Activated CD4-positive, alpha-beta T cell treated with anti-CD3 and anti-CD28 coated beads, Interleukin-2, amount 10 ng/mL, durations not matched to agents 24 days and 14 days (primary cell): Measurements from ENCODE around the gene CREBZF. TPM values are rescaled to one million over a fixed set of nuclear protein-coding genes. Genes with fewer than 3 reads are reported as not detected.
A peak's percentile ranks its signal among the peaks of the same experiment; 100 is the strongest.
"Not testable (repeated sequence)": the region's sequence is repeated elsewhere in the genome, so short reads cannot be mapped to it uniquely, and the experiment has no call there.

Source experiments
- DNase-seq: peaks from one replicate; pipeline ENCODE4 v3.0.0; 2022
- H3K27ac Mint-ChIP-seq: one replicate; pipeline ENCODE4 v1.8.0; 2022; ENCODE audit warnings: mild to moderate bottlenecking, mixed read lengths
- H3K27me3 Mint-ChIP-seq: one replicate; pipeline ENCODE4 v1.8.0; 2022; ENCODE audit warnings: mixed read lengths
- H3K36me3 Mint-ChIP-seq: one replicate; pipeline ENCODE4 v1.8.0; 2022; ENCODE audit warnings: low read depth, mild to moderate bottlenecking, mixed read lengths
- H3K4me1 Mint-ChIP-seq: one replicate; pipeline ENCODE4 v1.8.0; 2021; ENCODE audit warnings: mixed read lengths
- H3K4me3 Mint-ChIP-seq: one replicate; pipeline ENCODE4 v1.8.0; 2022; ENCODE audit warnings: mild to moderate bottlenecking, moderate library complexity, mixed read lengths
- H3K9me3 Mint-ChIP-seq: one replicate; pipeline ENCODE4 v1.8.0; 2021; ENCODE audit warnings: mixed read lengths
- intact Hi-C: fragments of 100-400 bp; cut with micrococcal nuclease; formaldehyde crosslinking; loops from one replicate; pipeline ENCODE4 v1.15.1; 2023
- total RNA-seq: library from RNA; stranded (reverse); gene quantifications from 2 replicates; pipeline ENCODE4 v1.2.3, GENCODE V29; 2022

The CREBZF gene
- total RNA-seq, 1 donor from 2014 or later, result 54.5 TPM

DNA sequence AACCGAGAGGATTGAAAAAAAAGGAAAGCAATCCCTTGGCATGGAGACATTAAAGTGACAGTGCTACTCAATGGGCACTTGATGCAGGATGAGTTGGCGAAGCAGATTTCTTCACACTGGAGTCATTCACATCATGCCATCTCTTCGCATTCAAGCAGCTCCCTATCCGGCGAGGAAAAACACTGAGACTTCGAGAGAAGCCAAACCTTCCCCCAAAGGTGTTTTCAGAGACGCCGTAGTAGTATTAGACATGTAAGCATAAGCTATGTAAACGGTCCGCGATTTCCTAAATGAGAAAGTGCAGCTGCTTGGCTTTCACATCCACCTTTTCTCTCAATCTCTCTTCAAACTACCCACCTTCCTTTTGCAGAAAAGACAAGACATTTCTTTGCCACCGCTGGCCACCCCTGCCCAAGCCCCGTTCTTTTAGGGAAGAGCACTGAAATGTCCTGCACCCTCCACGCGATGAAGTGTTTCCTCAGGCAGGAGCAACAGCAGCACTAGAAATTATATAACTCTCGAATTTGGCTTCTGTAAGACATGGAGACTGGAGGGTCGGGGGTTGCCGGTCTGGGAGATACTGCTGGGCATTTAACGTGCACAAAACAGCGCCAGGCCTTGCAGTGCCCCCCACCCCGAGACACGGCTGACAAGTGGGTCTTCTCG, 37.5 kb downstream of the CREBZF start, which contains the start of gene DLG2:
Gene DLG2, minus strand, starts transcription at position 13 of the 666 bp plus-strand sequence.
- no peaks in the 10 kb centered on the region for H3K9me3 Mint-ChIP-seq
- peak within 1 kb of the TSS; percentile 95 for H3K27ac Mint-ChIP-seq
- H3K4me1 Mint-ChIP-seq, result peaks cover 43% of the 10 kb centered on the region
- intact Hi-C loops, result loop anchor here (2.0 to 5.0 kb wide), 2 partner anchors 33 to 1180 kb away; no protein-coding TSS in a partner anchor
- H3K36me3 Mint-ChIP-seq, result peaks cover 16% of the 10 kb centered on the region
- DNase-seq, result peak; percentile 76
- peaks cover 2% of the 10 kb centered on the region for H3K27me3 Mint-ChIP-seq
- peak within 1 kb of the TSS; percentile 96 for H3K4me3 Mint-ChIP-seq

DNA sequence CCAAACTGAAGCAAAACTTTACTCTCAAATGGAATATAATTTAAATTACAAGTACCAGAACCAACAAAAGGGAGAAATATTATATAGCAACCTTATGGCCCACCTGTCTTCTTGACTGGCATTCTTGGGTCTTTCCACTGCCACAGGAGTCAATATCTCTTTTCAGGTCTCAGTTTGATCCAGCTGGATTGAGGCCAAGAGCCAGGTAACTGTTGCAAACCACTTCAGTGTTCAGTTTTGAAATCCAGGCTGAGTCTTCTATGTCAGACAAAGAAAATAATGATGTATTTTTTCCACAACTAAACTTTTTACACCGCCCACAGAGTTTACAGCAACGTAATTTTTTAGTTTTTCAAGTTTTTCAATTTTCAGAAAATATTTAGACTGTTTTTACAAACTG, 38.4 kb downstream of the CREBZF start:
- Mint-ChIP-seq H3K27me3 (peaks cover 2% of the 10 kb centered on the region), H3K27ac (peak overlapping the region; percentile 30), H3K9me3 (no peaks in the 10 kb centered on the region), H3K36me3 (peaks cover 12% of the 10 kb centered on the region), H3K4me1 (peaks cover 43% of the 10 kb centered on the region), H3K4me3 (peak overlapping the region; percentile 96)
- intact Hi-C loops, result loop anchor here (2.0 to 5.0 kb wide), 2 partner anchors 32 to 1181 kb away; no protein-coding TSS in a partner anchor
- peak; percentile 54 for DNase-seq

DNA sequence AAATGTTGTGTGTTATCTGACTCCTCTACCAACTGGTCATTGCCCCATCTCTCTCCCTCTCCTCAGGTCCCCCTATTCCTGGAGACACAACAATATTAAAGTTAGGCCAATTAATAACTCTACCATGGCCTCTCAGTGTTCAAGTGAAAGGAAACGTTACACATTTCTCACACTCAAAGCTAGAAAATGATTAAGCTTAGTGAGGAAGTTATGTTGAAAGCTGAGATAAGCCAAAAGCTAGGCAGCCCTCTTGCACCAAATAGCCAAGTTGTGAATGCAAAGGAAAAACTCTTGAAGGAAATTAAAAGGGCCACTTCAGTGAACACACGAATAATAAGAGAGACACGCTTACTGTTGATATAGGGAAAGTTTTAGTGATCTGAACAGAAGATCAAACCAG, 44.7 kb downstream of the CREBZF start:
- no peak overlapping the region for H3K4me3 Mint-ChIP-seq
- peaks cover 2% of the 10 kb centered on the region for H3K36me3 Mint-ChIP-seq
- no peaks in the 10 kb centered on the region for H3K9me3 Mint-ChIP-seq
- intact Hi-C loops, result no loop called here
- no peak overlapping the region for H3K27ac Mint-ChIP-seq
- H3K27me3 Mint-ChIP-seq, result peaks cover 11% of the 10 kb centered on the region
- H3K4me1 Mint-ChIP-seq, result peaks cover 16% of the 10 kb centered on the region
- DNase-seq, result no peak

DNA sequence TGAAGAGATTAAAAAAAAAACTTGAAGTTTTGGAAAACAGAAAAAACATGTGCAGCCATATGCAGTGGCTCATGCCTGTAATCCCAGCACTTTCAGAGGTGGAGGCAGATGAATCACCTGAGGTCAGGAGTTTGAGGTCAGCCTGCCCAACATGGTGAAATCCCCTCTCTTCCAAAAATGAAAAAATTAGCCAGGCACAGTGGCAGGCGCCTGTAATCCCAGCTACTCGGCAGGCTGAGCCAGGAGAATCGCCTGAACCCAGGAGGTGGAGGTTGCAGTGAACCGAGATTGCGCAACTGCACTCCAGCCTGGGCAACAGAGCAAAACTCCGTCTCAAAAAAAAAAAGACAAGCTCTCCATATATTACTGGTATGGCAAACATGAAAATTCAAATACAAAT, 45.4 kb downstream of the CREBZF start:
- Mint-ChIP-seq H3K27me3 (peaks cover 11% of the 10 kb centered on the region), H3K4me1 (peaks cover 12% of the 10 kb centered on the region), H3K4me3 (no peak overlapping the region), H3K27ac (no peak overlapping the region), H3K9me3 (no peaks in the 10 kb centered on the region), H3K36me3 (peaks cover 2% of the 10 kb centered on the region)
- intact Hi-C loops, result no loop called here
- DNase-seq, result no peak

GRCh38 chr11:85611643-85612042, 53.3 kb downstream of the CREBZF start:
- H3K27ac Mint-ChIP-seq, DNase-seq, H3K36me3 Mint-ChIP-seq, intact Hi-C loops, H3K4me1 Mint-ChIP-seq, H3K9me3 Mint-ChIP-seq, H3K4me3 Mint-ChIP-seq, H3K27me3 Mint-ChIP-seq: not testable (repeated sequence)

Other genes starting within 250 kb of the CREBZF start
- 0.99 and 1.0 TPM in 2 replicates for gene DLG2, start 37.8 kb downstream of the CREBZF start, total RNA-seq
- gene TMEM126B, start 36.5 kb downstream of the CREBZF start, total RNA-seq, result 52.2 and 54.4 TPM in 2 replicates
- 52.1 and 52.5 TPM in 2 replicates for gene TMEM126A, start 17.2 kb downstream of the CREBZF start, total RNA-seq
- 0.14 TPM in 1 of 2 replicates, not detected in the other for gene CCDC89, start 21.1 kb upstream of the CREBZF start, total RNA-seq
- 13.9 and 14.3 TPM in 2 replicates for gene SYTL2, start 146.0 kb upstream of the CREBZF start, total RNA-seq
- gene CCDC83, start 190.3 kb upstream of the CREBZF start, total RNA-seq, result not detected in 2 replicates